Measurements from ENCODE around the gene DNA2.

Gene DNA2

DNA sequence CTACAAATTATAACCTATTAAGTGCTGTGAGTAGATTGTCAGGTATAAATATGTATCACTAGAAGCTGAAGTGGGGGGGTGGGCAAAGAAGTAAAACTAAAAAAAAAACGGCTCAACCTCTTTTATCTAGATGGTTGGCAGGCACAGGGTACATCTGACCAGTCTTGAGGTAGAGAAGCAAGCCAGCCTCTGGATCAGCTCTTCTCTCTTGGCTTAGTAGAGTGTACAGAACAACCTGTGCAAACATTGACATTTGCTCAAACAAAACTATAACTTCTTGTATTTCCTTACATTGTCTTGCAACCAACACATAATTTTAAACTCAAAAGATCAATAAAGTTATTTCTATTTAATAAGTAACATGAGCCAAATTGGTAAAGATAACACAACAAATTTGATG is 25.6 kb downstream of the DNA2 start:
- Histone ChIP-seq H3K9ac (ENCODE audit: low read depth, low read length) (no peak overlapping the region), H3K4me1 (ENCODE audit: insufficient read depth, low read length) (no peaks in the 10 kb centered on the region), H3K36me3 (ENCODE audit: insufficient read depth, low read length) (peaks cover 88% of the 10 kb centered on the region), H3K4me3 (ENCODE audit: low read length) (no peak overlapping the region), H3K9me3 (ENCODE audit: insufficient read depth, low read depth, low read length) (no peaks in the 10 kb centered on the region), H3K27ac (ENCODE audit: low read depth, low read length) (no peak overlapping the region), H3K27me3 (ENCODE audit: insufficient read depth, low read length) (no peaks in the 10 kb centered on the region)
- WGBS = 96% methylated on average over 1 of the region's 1 CpG

DNA sequence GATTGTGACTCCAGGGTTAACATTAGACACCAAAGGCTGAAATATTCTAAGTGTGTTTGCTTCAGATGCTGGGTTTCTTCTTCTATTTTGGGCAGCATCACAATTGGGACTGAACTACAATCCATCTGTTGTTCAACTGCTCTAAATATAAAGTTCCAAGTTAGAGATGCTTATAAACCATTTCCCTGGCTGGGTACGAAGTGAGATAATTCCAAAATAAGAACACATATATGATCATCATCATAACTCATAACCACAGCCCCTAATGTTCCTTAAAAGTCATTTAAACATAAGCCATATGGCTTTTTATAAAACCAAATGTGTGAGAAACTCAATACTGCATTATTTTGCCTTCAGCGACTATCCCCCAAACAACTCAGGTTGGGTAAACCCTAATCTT is 28.8 kb downstream of the DNA2 start:
- WGBS = 98% methylated on average over 2 of the region's 2 CpGs
- H3K4me3 ChIP-seq (ENCODE audit: low read length) = no peak overlapping the region
- H3K9me3 ChIP-seq (ENCODE audit: insufficient read depth, low read depth, low read length) = no peaks in the 10 kb centered on the region
- H3K36me3 ChIP-seq (ENCODE audit: insufficient read depth, low read length) = peaks cover 82% of the 10 kb centered on the region
- no peak overlapping the region for H3K9ac ChIP-seq (ENCODE audit: low read depth, low read length)
- no peaks in the 10 kb centered on the region for H3K4me1 ChIP-seq (ENCODE audit: insufficient read depth, low read length)
- no peak overlapping the region for H3K27ac ChIP-seq (ENCODE audit: low read depth, low read length)
- no peaks in the 10 kb centered on the region for H3K27me3 ChIP-seq (ENCODE audit: insufficient read depth, low read length)

DNA sequence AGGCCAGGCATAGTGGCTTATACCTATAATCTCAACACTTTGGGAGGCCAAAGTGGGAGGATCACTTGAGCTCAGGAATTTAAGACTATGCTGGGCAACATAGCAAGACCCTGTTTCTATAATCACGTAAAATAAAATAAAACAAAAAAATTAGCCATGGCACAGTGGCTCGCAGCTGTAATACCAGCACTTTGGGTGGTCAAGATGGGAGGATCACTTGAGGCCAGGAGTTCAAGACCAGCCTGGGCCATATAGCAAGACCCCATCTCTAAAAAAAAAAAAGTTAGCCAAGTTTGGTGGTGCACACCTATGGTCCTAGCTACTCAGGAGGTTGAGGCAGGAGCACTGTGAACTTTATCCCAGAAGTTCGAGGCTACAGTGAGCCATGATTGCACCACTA is 30.9 kb downstream of the DNA2 start:
- Histone ChIP-seq H3K27me3 (ENCODE audit: insufficient read depth, low read length) (no peaks in the 10 kb centered on the region), H3K9ac (ENCODE audit: low read depth, low read length) (no peak overlapping the region), H3K36me3 (ENCODE audit: insufficient read depth, low read length) (peaks cover 85% of the 10 kb centered on the region), H3K9me3 (ENCODE audit: insufficient read depth, low read depth, low read length) (no peaks in the 10 kb centered on the region), H3K4me1 (ENCODE audit: insufficient read depth, low read length) (no peaks in the 10 kb centered on the region), H3K4me3 (ENCODE audit: low read length) (no peak overlapping the region), H3K27ac (ENCODE audit: low read depth, low read length) (no peak overlapping the region)
- WGBS = 98% methylated on average over 3 of the region's 3 CpGs

DNA sequence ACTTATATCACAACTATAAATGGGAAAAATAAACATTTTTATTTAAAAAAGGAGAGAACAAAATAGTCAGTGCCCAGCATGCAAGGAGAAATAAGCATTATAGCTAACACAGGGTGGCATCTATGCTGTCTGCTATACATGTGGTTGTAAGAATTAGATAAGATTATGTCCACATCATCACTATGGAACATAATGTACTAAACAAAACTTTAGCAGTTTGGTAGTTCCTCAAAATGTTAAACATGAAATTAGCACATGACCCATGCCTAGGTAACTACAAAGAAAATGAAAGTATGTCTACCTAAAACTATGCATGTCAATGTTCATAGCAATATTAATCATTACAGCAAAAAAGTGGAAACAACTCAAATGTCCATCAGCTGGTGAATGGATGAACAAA is 36.0 kb downstream of the DNA2 start:
- Histone ChIP-seq H3K36me3 (ENCODE audit: insufficient read depth, low read length) (peaks cover 89% of the 10 kb centered on the region), H3K27ac (ENCODE audit: low read depth, low read length) (no peak overlapping the region), H3K9ac (ENCODE audit: low read depth, low read length) (no peak overlapping the region), H3K4me1 (ENCODE audit: insufficient read depth, low read length) (no peaks in the 10 kb centered on the region), H3K9me3 (ENCODE audit: insufficient read depth, low read depth, low read length) (no peaks in the 10 kb centered on the region), H3K27me3 (ENCODE audit: insufficient read depth, low read length) (no peaks in the 10 kb centered on the region), H3K4me3 (ENCODE audit: low read length) (no peak overlapping the region)

DNA sequence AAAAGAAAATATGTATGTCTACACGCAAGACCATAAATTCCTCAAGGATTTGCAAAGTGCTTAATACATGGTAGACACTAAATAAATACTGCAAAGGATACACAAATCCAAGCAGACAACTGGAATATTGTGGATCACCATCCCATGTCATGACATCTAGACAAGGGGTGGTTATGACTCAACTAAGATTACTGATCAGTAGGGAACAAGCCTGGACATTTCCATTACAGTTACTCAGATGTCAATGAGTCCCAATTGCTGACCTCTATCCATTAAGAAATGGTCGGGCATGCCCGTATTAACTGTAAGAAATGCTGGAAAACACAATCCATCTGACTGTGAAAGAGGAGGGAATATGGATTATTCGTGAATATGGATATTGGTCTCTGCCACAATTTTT is 37.1 kb downstream of the DNA2 start:
- H3K9me3 ChIP-seq (ENCODE audit: insufficient read depth, low read depth, low read length) = no peaks in the 10 kb centered on the region
- no peaks in the 10 kb centered on the region for H3K4me1 ChIP-seq (ENCODE audit: insufficient read depth, low read length)
- no peak overlapping the region for H3K9ac ChIP-seq (ENCODE audit: low read depth, low read length)
- H3K4me3 ChIP-seq (ENCODE audit: low read length) = no peak overlapping the region
- 96% methylated on average over 3 of the region's 4 CpGs for WGBS
- H3K36me3 ChIP-seq (ENCODE audit: insufficient read depth, low read length) = peaks cover 90% of the 10 kb centered on the region
- H3K27me3 ChIP-seq (ENCODE audit: insufficient read depth, low read length) = no peaks in the 10 kb centered on the region
- H3K27ac ChIP-seq (ENCODE audit: low read depth, low read length) = no peak overlapping the region

DNA sequence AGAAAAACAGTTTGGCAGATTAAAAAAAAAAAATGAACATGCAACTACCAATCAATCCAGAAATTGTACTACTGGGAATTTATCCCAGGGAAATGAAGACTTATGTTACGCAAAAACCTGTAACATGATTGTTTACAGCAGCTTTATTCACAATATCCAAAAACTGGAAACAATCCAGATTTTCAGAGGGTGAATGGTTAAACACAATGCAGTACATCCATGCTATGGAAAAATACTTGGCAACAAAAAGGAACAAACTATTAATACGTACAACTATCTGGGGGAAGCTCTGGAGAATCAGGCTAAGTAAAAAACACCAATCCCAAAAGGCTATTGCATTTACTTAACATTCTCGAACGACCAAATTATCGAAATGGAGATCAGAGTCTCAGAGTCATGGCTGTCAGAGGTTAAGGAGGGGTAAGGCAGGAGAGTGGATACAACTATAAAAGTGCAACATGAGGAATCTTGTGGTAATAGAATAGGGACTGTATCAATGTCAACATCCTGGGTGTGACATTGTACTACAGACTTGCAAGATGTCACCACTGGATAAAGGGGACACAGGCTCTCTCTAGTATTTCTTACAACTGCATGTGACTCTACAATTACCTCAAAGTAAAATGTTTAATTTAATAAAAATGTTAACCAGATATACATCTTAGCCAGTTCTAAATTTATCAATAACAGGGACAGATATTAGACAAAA is 43.2 kb downstream of the DNA2 start:
- 96% methylated on average over 5 of the region's 5 CpGs for WGBS
- Histone ChIP-seq H3K27ac (ENCODE audit: low read depth, low read length) (no peak overlapping the region), H3K4me3 (ENCODE audit: low read length) (no peak overlapping the region), H3K36me3 (ENCODE audit: insufficient read depth, low read length) (peaks cover 85% of the 10 kb centered on the region), H3K4me1 (ENCODE audit: insufficient read depth, low read length) (no peaks in the 10 kb centered on the region), H3K9me3 (ENCODE audit: insufficient read depth, low read depth, low read length) (no peaks in the 10 kb centered on the region), H3K27me3 (ENCODE audit: insufficient read depth, low read length) (no peaks in the 10 kb centered on the region), H3K9ac (ENCODE audit: low read depth, low read length) (no peak overlapping the region)

DNA sequence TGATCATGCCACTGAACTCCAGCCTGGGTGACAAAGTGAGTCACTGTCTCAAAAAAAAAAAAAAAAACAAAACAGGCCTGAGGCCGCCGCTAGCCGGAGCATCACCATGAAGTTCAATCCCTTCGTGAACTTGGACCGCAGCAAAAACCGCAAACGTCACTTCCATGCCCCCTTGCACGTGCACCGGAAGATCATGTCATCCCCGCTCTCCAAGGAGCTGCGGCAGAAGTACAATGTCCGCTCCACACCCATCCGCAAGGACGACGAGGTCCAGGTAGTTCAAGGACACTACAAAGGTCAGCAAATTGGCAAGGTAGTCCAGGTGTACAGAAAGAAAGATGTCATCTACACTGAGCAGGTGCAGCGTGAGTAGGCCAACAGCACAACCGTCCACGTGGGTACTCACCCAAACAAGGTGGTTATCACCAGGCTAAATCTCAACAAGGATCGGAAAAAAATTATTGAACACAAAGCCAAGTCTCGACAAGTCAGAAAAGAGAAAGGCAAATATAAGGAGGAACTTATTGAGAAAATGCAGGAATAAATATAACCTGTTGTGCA is 47.2 kb downstream of the DNA2 start:
- Histone ChIP-seq H3K4me3 (ENCODE audit: low read length) (no peak overlapping the region), H3K27ac (ENCODE audit: low read depth, low read length) (no peak overlapping the region), H3K36me3 (ENCODE audit: insufficient read depth, low read length) (peaks cover 86% of the 10 kb centered on the region), H3K27me3 (ENCODE audit: insufficient read depth, low read length) (no peaks in the 10 kb centered on the region), H3K9ac (ENCODE audit: low read depth, low read length) (no peak overlapping the region), H3K9me3 (ENCODE audit: insufficient read depth, low read depth, low read length) (no peaks in the 10 kb centered on the region), H3K4me1 (ENCODE audit: insufficient read depth, low read length) (no peaks in the 10 kb centered on the region)
- 97% methylated on average over 20 of the region's 20 CpGs for WGBS

DNA sequence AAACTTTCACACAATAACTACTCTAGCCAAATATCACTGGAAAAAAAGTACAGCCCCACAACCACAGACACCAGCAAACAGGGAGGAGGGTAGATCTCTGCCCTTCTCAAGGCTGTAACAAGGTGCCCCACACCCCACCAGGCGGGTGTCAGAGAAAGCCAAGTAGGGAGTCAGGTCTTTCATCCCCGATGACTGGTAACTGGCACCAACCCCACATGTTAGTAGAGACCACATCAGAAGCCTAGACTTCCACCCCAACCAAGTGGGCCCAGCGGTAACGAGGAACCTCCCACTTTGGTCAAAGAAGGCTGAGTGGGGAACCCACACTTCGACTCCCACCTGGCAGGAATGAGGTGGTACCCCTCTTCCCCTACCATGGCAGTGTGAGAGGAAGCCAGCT is 48.3 kb downstream of the DNA2 start:
- WGBS = 89% methylated on average over 5 of the region's 5 CpGs
- Histone ChIP-seq H3K36me3 (ENCODE audit: insufficient read depth, low read length) (peaks cover 87% of the 10 kb centered on the region), H3K27ac (ENCODE audit: low read depth, low read length) (no peak overlapping the region)

DNA sequence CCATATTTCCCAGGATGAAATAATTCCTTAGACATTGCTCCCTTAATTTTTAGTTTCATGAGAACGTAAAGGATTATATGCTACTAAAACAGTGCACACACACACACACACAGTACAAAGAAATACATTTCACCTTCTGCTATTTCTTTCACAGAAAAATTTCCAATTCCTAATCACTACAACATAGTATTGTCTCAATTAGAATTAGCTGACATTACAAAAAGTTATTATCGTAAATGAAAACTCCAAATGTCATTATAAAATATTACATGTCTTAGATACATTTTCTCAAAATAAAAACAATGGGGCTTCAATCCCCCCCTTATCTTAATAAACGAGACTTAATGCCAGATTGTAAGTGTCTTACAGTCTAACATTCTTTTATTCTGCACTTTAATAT is 52.4 kb downstream of the DNA2 start:
- Histone ChIP-seq H3K4me1 (ENCODE audit: insufficient read depth, low read length) (no peaks in the 10 kb centered on the region), H3K27ac (ENCODE audit: low read depth, low read length) (no peak overlapping the region), H3K27me3 (ENCODE audit: insufficient read depth, low read length) (no peaks in the 10 kb centered on the region), H3K9ac (ENCODE audit: low read depth, low read length) (no peak overlapping the region), H3K4me3 (ENCODE audit: low read length) (no peak overlapping the region), H3K36me3 (ENCODE audit: insufficient read depth, low read length) (peaks cover 97% of the 10 kb centered on the region), H3K9me3 (ENCODE audit: insufficient read depth, low read depth, low read length) (no peaks in the 10 kb centered on the region)
- 95% methylated on average over 3 of the region's 3 CpGs for WGBS

More for the DNA sequence above, 48.3 kb downstream of the DNA2 start:
- Histone ChIP-seq H3K9ac (ENCODE audit: low read depth, low read length) (no peak overlapping the region), H3K4me1 (ENCODE audit: insufficient read depth, low read length) (no peaks in the 10 kb centered on the region), H3K9me3 (ENCODE audit: insufficient read depth, low read depth, low read length) (no peaks in the 10 kb centered on the region), H3K27me3 (ENCODE audit: insufficient read depth, low read length) (no peaks in the 10 kb centered on the region), H3K4me3 (ENCODE audit: low read length) (no peak overlapping the region)

DNA sequence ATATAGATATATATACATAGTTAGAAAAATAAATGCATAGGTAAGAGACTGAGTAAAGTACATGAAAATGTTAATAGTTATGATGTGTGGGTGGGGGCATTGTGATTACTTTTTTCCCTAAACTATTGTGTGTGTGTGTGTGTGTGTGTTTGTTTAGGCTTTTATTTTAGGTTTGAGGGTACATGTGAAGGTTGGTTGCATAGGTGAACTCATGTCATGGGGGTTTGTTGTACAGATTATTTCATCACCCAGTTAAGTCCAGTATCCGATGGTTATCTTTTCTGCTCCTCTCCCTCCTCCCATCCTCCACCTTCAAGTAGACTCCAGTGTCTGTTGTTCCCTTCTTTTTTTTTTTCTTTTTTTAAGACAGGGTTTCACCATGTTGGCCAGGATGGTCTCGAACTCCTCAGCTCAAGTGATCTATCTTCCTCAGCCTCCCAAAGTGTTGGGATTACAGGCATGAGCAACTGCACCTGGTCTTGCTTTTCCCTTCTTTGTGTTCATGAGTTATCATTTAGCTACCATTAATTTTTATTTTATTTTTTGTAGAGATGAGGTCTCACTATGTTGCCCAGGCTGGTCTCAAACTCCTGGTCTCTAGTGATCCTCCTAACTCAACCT is 62.8 kb downstream of the DNA2 start:
- no peak overlapping the region for H3K4me3 ChIP-seq (ENCODE audit: low read length)
- H3K27ac ChIP-seq (ENCODE audit: low read depth, low read length) = no peak overlapping the region
- no peak overlapping the region for H3K9ac ChIP-seq (ENCODE audit: low read depth, low read length)
- H3K36me3 ChIP-seq (ENCODE audit: insufficient read depth, low read length) = peaks cover 5% of the 10 kb centered on the region
- no peaks in the 10 kb centered on the region for H3K9me3 ChIP-seq (ENCODE audit: insufficient read depth, low read depth, low read length)
- 93% methylated on average over 2 of the region's 2 CpGs for WGBS
- no peaks in the 10 kb centered on the region for H3K27me3 ChIP-seq (ENCODE audit: insufficient read depth, low read length)
- H3K4me1 ChIP-seq (ENCODE audit: insufficient read depth, low read length) = 0 out of 2 replicates have a peak, but pooled peaks cover 5% of the 10 kb centered on the region

DNA sequence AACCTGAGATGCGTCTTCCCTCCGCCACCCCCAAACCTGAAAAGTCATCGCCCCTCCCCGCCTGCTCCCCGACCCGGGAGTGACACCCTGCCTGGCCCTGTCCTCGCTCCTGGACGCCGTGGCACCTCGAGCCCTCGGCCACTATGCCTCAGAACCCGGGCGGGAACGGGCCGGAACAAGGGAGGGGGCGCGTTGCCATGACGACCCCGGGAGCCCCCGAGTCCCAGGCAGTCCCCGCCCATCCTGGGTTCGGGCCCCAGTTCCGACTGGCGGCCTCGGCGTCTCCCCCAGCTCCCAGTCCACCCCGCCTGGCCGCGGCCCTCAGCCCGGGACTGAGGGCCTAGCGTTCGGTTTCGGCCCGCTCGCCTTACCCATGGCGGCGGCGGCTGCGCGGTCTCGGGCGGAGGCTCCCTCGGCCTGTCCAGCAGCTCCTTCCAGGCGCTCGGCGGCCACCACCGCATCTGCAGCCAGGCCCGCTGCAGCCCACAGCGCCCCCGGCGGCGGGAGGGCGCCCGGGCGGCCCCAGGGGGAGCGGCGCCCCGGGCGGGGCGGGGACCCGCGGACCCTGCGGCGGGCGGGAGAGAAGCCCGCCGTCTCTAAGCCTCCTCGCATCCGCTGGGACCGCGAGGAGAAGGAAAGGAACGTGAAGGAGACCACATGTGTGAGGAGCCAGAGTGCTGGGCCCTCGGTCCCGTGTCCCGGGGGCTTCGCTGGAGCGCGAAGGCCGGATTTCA is 64.8 kb downstream of the DNA2 start, which contains the start of gene RUFY2:
Gene RUFY2 (minus strand): TSS at position 463 of the 734 bp plus-strand sequence. CDS start 88 bp downstream, at position 375.
- H3K4me1 ChIP-seq (ENCODE audit: insufficient read depth, low read length) = 0 out of 2 replicates have a peak, but pooled peaks cover 5% of the 10 kb centered on the region
- 0 out of 2 replicates have a peak, but pooled peaks cover 6% of the 10 kb centered on the region for H3K36me3 ChIP-seq (ENCODE audit: insufficient read depth, low read length)
- H3K4me3 ChIP-seq (ENCODE audit: low read length) = peak within 1 kb of the TSS; percentile 88
- peak within 1 kb of the TSS; percentile 95 for H3K9ac ChIP-seq (ENCODE audit: low read depth, low read length)
- peak within 1 kb of the TSS; percentile 89 for H3K27ac ChIP-seq (ENCODE audit: low read depth, low read length)
- H3K27me3 ChIP-seq (ENCODE audit: insufficient read depth, low read length) = no peaks in the 10 kb centered on the region
- under 1% methylated on average over 79 of the region's 79 CpGs for WGBS
- no peaks in the 10 kb centered on the region for H3K9me3 ChIP-seq (ENCODE audit: insufficient read depth, low read depth, low read length)

All from HUES64 (cell line).